ENCODE results near the gene GLRA3.

The GLRA3 gene

DNA sequence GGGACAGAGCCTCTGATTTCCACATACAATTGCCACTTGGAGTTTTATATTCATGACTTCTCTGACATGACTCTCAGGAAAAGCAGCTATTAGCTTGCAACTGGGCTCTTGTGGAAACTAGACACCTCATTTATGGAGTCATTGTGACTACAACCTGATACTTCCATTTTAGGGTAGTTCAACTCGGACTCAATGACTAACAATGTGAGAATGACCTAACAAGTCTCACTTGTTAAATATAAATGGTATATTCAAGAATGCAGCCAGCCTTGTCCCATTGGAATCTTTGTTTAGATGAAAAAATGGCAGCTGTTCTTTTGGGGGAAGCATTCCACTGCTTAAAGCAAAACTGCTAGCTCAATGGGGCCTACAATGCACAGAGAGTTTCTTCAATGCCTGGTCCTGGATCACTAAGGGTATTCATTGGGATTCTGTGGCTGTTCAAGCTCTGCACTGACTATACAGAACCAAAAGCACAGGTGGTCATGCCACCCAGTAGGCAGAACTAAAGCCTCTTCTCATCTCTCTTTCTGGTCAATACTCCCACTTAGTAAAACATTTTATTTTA lies 36.5 kb upstream of the GLRA3 start:
- TF ChIP-seq CTCF (conservative IDR thresholded peaks at IDR 0.05): no peak
- H3K27ac ChIP-seq: no peak overlapping the region

DNA sequence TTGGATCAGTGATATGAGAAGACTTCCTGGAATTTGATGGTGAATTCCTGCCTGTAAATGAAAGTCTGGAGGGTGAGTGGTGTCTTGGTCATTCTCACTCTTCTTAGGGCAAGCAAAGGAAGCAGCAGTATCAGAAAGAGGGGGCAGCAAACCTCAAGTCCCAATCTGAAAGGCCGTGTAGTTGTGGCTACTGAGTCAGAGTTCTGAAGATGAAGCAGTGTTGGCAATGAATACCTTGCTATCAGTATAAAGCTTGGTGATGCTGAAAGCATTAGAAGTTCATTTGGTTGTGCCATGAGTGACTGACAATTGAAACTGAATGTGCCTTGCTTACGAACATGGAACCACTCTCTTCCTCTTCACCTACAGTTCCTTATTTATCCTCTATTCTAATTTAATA lies 35.0 kb upstream of the GLRA3 start:
- no peak for TF ChIP-seq CTCF (conservative IDR thresholded peaks at IDR 0.05)

GRCh38 chr4:174860588-174860987 lies 31.5 kb upstream of the GLRA3 start:
- TF ChIP-seq CTCF (conservative IDR thresholded peaks at IDR 0.05): no peak
- H3K27ac ChIP-seq: no peak overlapping the region

More for the DNA sequence above, 35.0 kb upstream of the GLRA3 start:
- no peak overlapping the region for H3K27ac ChIP-seq

DNA sequence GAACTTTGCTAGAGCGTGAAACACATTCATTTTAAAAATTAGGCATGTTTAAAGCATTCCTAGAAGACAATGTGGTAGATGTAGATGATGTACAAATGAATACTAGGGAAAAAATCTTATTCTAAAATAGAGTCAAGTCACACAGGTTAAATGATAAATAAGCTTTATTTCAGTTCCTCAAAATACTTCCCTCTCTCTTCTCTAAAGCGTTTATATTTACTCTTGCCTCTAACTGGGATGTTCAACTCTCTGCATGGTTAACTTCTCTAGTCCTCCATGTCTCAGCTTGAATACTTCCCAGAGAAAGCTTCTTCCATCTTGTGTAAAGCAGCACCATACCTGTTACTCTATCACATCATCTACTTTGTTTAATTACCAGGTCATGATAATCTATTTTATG lies 30.9 kb upstream of the GLRA3 start:
- H3K27ac ChIP-seq: no peak overlapping the region
- no peak for TF ChIP-seq CTCF (conservative IDR thresholded peaks at IDR 0.05)

GRCh38 chr4:174856926-174857800 lies 28.1 kb upstream of the GLRA3 start:
- TF ChIP-seq CTCF (conservative IDR thresholded peaks at IDR 0.05): no peak
- H3K27ac ChIP-seq: no peak overlapping the region

DNA sequence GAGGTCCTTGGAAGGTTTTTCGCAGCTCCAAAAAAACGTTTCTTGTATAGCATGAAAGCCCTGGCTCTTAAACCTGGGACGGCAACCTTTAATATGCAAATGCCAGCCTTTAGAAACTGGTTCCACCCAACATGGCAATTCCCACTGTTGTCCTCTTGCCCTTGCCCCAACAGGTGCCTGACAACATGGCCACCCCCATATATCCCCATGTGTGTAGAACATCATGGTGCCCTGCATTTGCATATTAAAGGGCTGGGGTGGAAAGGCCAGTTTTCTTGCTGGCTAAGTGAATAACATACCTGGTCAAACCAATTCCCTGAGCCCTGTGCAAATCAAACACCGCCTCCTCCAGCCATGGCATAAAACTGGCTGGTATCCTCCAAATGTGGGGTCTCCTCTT lies 26.0 kb upstream of the GLRA3 start:
- TF ChIP-seq CTCF (conservative IDR thresholded peaks at IDR 0.05): no peak
- no peak overlapping the region for H3K27ac ChIP-seq

DNA sequence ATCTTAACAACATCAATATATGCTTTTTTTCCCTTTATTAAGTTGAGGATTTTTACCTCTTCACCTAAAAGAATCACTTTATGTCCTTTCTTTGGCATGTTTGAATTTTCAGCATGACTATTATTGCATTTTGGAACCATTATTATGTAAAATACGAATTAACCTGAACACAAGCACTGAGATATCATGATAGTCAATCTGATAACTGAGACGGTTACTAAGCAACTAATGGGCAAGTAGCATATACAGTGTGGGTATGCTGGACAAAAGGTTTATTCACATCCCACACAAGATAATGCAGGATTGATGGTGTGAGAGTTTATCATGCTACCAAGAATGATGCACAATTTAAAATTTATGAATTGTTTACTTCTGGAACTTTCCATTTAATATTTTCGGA lies 24.6 kb upstream of the GLRA3 start:
- no peak overlapping the region for H3K27ac ChIP-seq
- TF ChIP-seq CTCF (conservative IDR thresholded peaks at IDR 0.05): no peak

All from VCaP (cell line).